Ovary (tissue), 3 donors: ENCODE data around the gene OSBPL1A.

Experiments used
- CTCF ChIP-seq, 3 donors: fragments of 450-650 bp in 2 of 3; fragments of 200-600 bp in 1 of 3; IDR thresholded peaks; one replicate each; pipeline versions ENCODE4 v1.5.1 to v1.8.0; 2016 to 2022; ENCODE audit warnings: antibody characterized with exemption in 3 of 3, mild to moderate bottlenecking in 1 of 3
- POLR2A ChIP-seq: fragments of 450-650 bp; IDR thresholded peaks from one replicate; pipeline ENCODE4 v1.6.1; 2017; ENCODE audit warnings: antibody characterized with exemption, mild to moderate bottlenecking, moderate library complexity
- donor health status: DM: no; HTN: no; CAD: no.

- no peak for TF ChIP-seq CTCF (IDR thresholded peaks at IDR 0.05)
- no peak for TF ChIP-seq POLR2A
Observed at GRCh38 chr18:24112874-24113615, 284.6 kb downstream of the OSBPL1A start.
